A549 (cell line): ENCODE data around the gene SAMD8.

Experiments
- CHD4 ChIP-seq: fragments of 200-600 bp; sonication (generic); IDR thresholded peaks from 2 replicates; pipeline ENCODE4 v1.6.1; 2016; ENCODE audit warnings: antibody characterized with exemption, mild to moderate bottlenecking, borderline replicate concordance
- HOXA7 ChIP-seq: fragments of 250-450 bp; sonication (Bioruptor Pico); IDR thresholded peaks from 2 replicates; pipeline ENCODE4 v1.5.0; 2020; ENCODE audit warnings: mild to moderate bottlenecking, moderate library complexity
- JUN ChIP-seq, 2 experiments: fragments of >200 bp; sonication (Bioruptor Twin); formaldehyde crosslinking; IDR thresholded peaks; 2 replicates in 1 of 2; 3 replicates in 1 of 2; pipeline ENCODE4 v1.6.1; 2016 to 2017
- POLR2AphosphoS2 ChIP-seq: conservative IDR thresholded peaks from 2 replicates; pipeline ENCODE4 v1.6.1; 2012; ENCODE audit warnings: low read length, improper control_type of control experiment, inconsistent platforms
- RFX5 ChIP-seq: fragments of 450-650 bp; IDR thresholded peaks from 2 replicates; pipeline ENCODE4 v1.7.1; 2014; ENCODE audit warnings: antibody characterized with exemption, mild to moderate bottlenecking, moderate library complexity
- ZC3H11A ChIP-seq: fragments of 450-650 bp; IDR thresholded peaks from 2 replicates; pipeline ENCODE4 v1.6.1; 2014; ENCODE audit warnings: antibody characterized with exemption, mild to moderate bottlenecking
- TF ChIP-seq, protein P1 (sequence below): fragments of >200 bp; sonication (Bioruptor Twin); formaldehyde crosslinking; IDR thresholded peaks from 3 replicates; pipeline ENCODE4 v1.5.1; 2016
- TF ChIP-seq, protein P2 (sequence below): fragments of 200-600 bp; sonication (generic); IDR thresholded peaks from 2 replicates; pipeline ENCODE4 v1.6.1; 2016; ENCODE audit warnings: antibody characterized with exemption, mild to moderate bottlenecking, moderate library complexity

DNA sequence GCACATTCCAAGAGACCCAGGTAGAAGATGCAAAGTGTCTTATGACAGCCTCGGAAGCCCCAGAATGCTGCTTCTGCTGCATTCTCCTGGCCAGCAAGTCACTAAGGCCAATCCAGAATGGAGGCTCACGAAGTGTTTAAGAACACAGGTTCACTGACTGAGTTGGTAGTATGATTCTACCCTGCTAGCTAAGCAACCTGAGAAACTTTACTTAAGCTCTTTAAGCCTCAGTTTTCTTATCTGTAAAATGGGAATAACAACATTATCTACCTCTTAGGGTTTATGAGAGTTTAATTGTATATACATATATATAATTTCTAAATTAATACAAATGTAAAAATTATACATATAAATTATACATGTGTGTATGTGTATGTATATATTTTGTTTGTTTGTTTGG, 22.8 kb upstream of the SAMD8 start:
- no peak for TF ChIP-seq CHD4
- TF ChIP-seq, protein P1, sequence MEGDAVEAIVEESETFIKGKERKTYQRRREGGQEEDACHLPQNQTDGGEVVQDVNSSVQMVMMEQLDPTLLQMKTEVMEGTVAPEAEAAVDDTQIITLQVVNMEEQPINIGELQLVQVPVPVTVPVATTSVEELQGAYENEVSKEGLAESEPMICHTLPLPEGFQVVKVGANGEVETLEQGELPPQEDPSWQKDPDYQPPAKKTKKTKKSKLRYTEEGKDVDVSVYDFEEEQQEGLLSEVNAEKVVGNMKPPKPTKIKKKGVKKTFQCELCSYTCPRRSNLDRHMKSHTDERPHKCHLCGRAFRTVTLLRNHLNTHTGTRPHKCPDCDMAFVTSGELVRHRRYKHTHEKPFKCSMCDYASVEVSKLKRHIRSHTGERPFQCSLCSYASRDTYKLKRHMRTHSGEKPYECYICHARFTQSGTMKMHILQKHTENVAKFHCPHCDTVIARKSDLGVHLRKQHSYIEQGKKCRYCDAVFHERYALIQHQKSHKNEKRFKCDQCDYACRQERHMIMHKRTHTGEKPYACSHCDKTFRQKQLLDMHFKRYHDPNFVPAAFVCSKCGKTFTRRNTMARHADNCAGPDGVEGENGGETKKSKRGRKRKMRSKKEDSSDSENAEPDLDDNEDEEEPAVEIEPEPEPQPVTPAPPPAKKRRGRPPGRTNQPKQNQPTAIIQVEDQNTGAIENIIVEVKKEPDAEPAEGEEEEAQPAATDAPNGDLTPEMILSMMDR: no peak
- no peak for TF ChIP-seq RFX5
- no peak for TF ChIP-seq JUN (IDR thresholded peaks at IDR 0.05)
- TF ChIP-seq ZC3H11A: no peak
- no peak for TF ChIP-seq POLR2AphosphoS2
- TF ChIP-seq, protein P2, sequence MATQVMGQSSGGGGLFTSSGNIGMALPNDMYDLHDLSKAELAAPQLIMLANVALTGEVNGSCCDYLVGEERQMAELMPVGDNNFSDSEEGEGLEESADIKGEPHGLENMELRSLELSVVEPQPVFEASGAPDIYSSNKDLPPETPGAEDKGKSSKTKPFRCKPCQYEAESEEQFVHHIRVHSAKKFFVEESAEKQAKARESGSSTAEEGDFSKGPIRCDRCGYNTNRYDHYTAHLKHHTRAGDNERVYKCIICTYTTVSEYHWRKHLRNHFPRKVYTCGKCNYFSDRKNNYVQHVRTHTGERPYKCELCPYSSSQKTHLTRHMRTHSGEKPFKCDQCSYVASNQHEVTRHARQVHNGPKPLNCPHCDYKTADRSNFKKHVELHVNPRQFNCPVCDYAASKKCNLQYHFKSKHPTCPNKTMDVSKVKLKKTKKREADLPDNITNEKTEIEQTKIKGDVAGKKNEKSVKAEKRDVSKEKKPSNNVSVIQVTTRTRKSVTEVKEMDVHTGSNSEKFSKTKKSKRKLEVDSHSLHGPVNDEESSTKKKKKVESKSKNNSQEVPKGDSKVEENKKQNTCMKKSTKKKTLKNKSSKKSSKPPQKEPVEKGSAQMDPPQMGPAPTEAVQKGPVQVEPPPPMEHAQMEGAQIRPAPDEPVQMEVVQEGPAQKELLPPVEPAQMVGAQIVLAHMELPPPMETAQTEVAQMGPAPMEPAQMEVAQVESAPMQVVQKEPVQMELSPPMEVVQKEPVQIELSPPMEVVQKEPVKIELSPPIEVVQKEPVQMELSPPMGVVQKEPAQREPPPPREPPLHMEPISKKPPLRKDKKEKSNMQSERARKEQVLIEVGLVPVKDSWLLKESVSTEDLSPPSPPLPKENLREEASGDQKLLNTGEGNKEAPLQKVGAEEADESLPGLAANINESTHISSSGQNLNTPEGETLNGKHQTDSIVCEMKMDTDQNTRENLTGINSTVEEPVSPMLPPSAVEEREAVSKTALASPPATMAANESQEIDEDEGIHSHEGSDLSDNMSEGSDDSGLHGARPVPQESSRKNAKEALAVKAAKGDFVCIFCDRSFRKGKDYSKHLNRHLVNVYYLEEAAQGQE: no peak
- no peak for TF ChIP-seq HOXA7
